KOPT-K1 (cell line): ENCODE results near the gene EEA1.

Source experiments
- H3K27ac ChIP-seq: fragments of 200-600 bp; sonication (generic); 2 replicates; pipeline ENCODE4 v1.5.1; 2016; ENCODE audit warnings: antibody characterized with exemption, mild to moderate bottlenecking, low read depth, low read length; ENCODE audit not compliant: poor library complexity, severe bottlenecking
- H3K36me3 ChIP-seq: fragments of 200-600 bp; sonication (generic); 2 replicates; pipeline ENCODE4 v1.5.1; 2017; ENCODE audit warnings: antibody characterized with exemption, mild to moderate bottlenecking, low read length, moderate library complexity; ENCODE audit not compliant: insufficient read depth
- H3K9me3 ChIP-seq: fragments of 200-600 bp; sonication (generic); 2 replicates; pipeline ENCODE4 v1.5.1; 2017; ENCODE audit warnings: antibody characterized with exemption, low read length, mild to moderate bottlenecking; ENCODE audit not compliant: insufficient read depth, poor library complexity, severe bottlenecking

The EEA1 gene

DNA sequence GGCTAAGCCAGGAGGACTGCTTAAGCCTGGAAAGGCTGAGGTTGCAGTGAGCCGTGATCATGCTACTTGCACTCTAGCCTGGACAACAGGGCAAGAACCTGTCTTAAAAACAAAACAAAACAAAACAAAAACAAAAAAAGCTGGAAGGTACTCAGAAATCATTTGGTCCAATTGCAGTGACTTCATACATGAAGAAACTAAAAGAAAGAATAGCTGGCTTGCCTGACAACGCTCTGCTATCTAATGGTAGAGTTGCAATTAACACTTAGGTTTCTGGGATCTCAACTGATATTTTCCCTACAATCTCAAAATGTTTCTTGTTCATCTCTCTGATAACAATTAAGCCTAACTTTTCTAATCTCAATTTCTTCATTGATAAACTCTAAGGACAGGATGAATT lies 13.7 kb downstream of the EEA1 start:
- peaks cover 10% of the 10 kb centered on the region for H3K9me3 ChIP-seq
- H3K27ac ChIP-seq = no peak overlapping the region
- peaks cover 9% of the 10 kb centered on the region; the same call in 1 of the 2 replicates for H3K36me3 ChIP-seq

- Histone ChIP-seq H3K27ac (no peak overlapping the region), H3K9me3 (peaks cover 18% of the 10 kb centered on the region), H3K36me3 (peaks cover 9% of the 10 kb centered on the region; the same call in 1 of the 2 replicates)
Observed at GRCh38 chr12:92914170-92914569, 14.9 kb downstream of the EEA1 start.

DNA sequence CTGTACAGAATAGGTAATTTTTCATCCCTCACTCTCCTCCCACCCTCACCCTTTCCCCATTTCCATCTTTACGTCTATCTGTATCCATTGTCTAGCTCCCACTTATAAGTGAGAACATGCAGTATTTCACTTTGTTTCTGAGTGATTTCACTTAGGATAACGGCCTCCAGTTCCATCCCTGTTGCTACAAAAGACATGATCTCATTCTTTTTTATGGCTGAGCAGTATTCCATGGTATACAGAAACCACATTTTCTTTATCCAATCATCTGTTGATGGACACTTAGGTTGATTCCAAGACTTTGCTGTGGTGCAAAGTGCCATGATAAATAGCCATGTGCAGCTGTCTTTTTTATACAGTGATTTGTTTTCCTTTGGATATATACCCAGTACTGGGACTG lies 16.4 kb downstream of the EEA1 start:
- Histone ChIP-seq H3K36me3 (peaks cover 9% of the 10 kb centered on the region; the same call in 1 of the 2 replicates), H3K9me3 (peaks cover 24% of the 10 kb centered on the region), H3K27ac (no peak overlapping the region)

- Histone ChIP-seq H3K27ac (no peak overlapping the region), H3K9me3 (peaks cover 24% of the 10 kb centered on the region), H3K36me3 (peaks cover 9% of the 10 kb centered on the region; the same call in 1 of the 2 replicates)
Observed at GRCh38 chr12:92912052-92912451, 17.0 kb downstream of the EEA1 start.

DNA sequence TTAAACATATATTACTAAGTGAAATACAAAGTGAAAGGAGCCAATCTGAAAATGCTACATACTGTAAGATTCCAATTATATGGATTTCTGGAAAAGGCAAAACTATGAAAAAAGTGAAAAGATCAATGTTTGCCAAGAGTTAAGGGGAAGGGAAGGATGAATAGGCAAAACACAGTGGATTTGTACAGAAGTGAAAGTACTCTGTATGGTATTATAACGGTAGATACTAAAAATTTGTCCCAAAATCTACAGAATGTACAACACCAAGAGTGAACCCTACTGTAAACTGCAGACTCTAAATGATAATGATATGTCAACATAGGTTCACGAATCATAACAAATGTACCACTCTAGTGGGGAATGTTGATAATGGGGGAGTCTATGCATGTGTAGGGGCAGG lies 17.8 kb downstream of the EEA1 start:
- no peak overlapping the region for H3K27ac ChIP-seq

DNA sequence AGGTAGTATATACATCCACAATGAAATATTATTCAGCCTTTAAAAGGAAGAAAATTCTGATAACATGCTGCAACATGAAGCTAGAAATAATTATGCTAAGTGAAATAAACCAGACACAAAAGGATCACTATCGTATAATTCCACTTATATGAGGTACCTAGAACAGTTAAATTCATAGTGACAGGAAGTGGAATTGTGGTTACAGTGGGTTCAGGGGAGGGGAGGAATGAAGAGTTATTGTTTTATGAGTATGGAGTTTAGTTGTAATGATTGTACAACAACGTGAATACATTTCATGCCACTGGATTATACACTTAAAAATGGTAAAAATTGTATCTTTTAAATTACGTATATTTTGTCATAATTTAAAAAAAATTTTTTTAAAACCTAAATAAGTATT lies 21.0 kb downstream of the EEA1 start:
- Histone ChIP-seq H3K9me3 (peaks cover 28% of the 10 kb centered on the region), H3K27ac (peak overlapping the region; percentile 40), H3K36me3 (peaks cover 6% of the 10 kb centered on the region; the same call in 1 of the 2 replicates)

More for the DNA sequence above, 17.8 kb downstream of the EEA1 start:
- Histone ChIP-seq H3K9me3 (peaks cover 24% of the 10 kb centered on the region), H3K36me3 (peaks cover 9% of the 10 kb centered on the region; the same call in 1 of the 2 replicates)

GRCh38 chr12:92905811-92906554 lies 23.1 kb downstream of the EEA1 start:
- H3K36me3 ChIP-seq = no peaks in the 10 kb centered on the region; the same call in 1 of the 2 replicates
- no peak overlapping the region for H3K27ac ChIP-seq
- peaks cover 21% of the 10 kb centered on the region for H3K9me3 ChIP-seq

GRCh38 chr12:92905258-92905810 lies 23.8 kb downstream of the EEA1 start:
- no peak overlapping the region for H3K27ac ChIP-seq
- no peaks in the 10 kb centered on the region; the same call in 1 of the 2 replicates for H3K36me3 ChIP-seq
- peaks cover 18% of the 10 kb centered on the region for H3K9me3 ChIP-seq

- H3K9me3 ChIP-seq = peaks cover 4% of the 10 kb centered on the region
- no peak overlapping the region for H3K27ac ChIP-seq
Observed at GRCh38 chr12:92900941-92901340, 28.2 kb downstream of the EEA1 start.

DNA sequence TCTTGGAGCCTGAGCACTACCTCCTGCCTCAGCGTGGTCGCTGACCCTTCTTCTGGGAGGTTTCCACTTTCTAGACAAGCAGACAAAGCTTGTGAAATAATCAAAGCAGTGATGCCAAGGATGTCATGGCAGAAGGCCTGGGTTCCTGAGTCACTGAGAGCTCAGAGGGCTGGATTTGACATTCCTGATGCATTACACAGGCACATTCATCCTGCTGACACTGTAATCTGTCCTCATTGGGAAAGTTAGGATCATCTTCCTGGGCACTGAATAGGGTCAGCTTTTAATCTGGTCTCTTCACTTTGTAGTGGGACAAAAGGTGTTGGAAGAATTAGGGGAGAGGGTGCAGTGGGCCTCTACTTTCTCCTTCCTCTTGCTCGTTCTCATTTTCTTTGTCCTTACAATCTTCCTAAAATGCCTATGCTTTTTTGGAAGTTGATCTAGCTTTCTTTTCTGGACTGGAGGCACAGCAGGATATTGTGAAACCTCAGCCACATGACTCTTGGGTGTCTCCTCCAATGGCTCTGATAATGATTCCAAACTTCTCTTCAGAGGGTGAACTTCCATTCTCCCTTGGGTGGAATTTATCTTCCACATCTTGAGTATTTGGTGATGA lies 29.6 kb downstream of the EEA1 start:
- Histone ChIP-seq H3K9me3 (peaks cover 4% of the 10 kb centered on the region), H3K36me3 (peaks cover 8% of the 10 kb centered on the region; the same call in 1 of the 2 replicates), H3K27ac (no peak overlapping the region)

More at GRCh38 chr12:92900941-92901340, 28.2 kb downstream of the EEA1 start:
- peaks cover 8% of the 10 kb centered on the region; the same call in 1 of the 2 replicates for H3K36me3 ChIP-seq

DNA sequence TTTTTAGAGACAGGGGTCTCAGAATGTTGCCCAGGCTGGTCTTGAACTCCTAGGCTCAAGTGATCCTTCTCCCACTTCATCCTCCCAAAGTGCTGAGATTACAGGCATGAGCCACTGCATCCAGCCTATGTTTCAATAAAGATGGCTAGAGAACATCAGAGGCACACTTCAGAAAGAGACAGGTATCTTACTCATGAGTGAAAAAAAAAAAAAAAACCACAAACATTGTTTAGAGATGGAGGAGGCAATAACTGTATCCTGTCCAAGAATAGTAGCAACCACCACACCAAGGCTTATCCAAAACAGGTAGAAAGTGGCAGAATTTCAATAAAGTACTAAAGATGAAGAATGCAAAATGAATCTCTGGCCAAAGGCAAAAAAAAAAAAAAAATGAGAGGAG lies 30.3 kb downstream of the EEA1 start:
- peaks cover 8% of the 10 kb centered on the region; the same call in 1 of the 2 replicates for H3K36me3 ChIP-seq
- H3K9me3 ChIP-seq = no peaks in the 10 kb centered on the region
- H3K27ac ChIP-seq = no peak overlapping the region

DNA sequence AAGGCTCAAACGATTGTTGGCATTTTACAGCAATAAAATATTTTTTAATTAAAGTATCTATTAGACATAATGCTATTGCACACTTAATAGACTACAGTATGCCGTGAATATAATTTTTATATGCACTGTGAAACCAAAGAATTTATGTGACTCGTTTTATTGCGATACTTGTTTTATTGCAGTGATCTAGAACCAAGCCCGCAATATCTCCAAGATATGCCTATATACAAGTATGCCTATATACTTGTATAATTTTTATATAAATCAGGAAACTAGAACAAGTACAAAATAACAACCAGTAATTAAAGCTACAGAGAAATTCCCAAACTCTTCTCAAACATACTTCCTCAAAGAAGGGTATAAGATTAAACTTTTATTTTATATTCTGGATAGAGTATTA lies 31.3 kb downstream of the EEA1 start:
- Histone ChIP-seq H3K9me3 (no peaks in the 10 kb centered on the region), H3K27ac (no peak overlapping the region), H3K36me3 (peaks cover 8% of the 10 kb centered on the region; the same call in 1 of the 2 replicates)

- H3K9me3 ChIP-seq = no peaks in the 10 kb centered on the region
- H3K27ac ChIP-seq = no peak overlapping the region
- H3K36me3 ChIP-seq = peaks cover 19% of the 10 kb centered on the region
Observed at GRCh38 chr12:92890601-92891106, 38.4 kb downstream of the EEA1 start.

DNA sequence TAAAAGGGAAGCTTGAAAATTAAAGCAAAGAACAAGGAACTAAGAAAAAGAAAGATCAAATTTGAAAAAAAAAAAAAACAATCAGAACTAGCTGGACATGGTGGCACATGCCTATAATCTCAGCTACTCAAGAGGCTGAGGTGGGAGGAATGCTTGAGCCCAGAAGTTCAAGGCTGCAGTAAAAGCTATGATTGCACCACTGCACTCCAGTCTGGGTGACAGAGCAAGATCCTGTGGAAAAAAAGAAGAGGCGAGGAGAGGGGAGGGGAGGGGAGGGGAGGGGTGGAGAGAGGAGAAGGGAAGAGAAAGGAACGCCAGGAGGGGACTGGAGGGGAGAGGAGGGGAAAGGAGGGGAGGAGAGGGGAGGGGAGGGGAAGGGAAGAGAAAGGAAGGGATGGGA lies 43.0 kb downstream of the EEA1 start:
- Histone ChIP-seq H3K27ac (no peak overlapping the region), H3K9me3 (no peaks in the 10 kb centered on the region), H3K36me3 (peaks cover 48% of the 10 kb centered on the region)

- H3K9me3 ChIP-seq = no peaks in the 10 kb centered on the region
- peaks cover 52% of the 10 kb centered on the region for H3K36me3 ChIP-seq
- no peak overlapping the region for H3K27ac ChIP-seq
Observed at GRCh38 chr12:92879698-92880322, 49.3 kb downstream of the EEA1 start.
